H9 (cell line): ENCODE results near the gene NOXRED1. TPM values are rescaled to one million over a fixed set of nuclear protein-coding genes. Genes with fewer than 3 reads are reported as not detected.

ENCODE experiments used
- DNase-seq: peaks from one replicate; pipeline ENCODE4 v3.0.0-alpha.2; 2017
- H2AFZ ChIP-seq: one replicate; pipeline ENCODE4 v1.6.1; 2013; ENCODE audit warnings: mild to moderate bottlenecking, low read length, control low read depth, moderate library complexity
- H2AK5ac ChIP-seq: 2 replicates; pipeline ENCODE4 v1.6.1; 2013; ENCODE audit warnings: low read length, control low read depth, mixed read lengths; ENCODE audit not compliant: insufficient read length
- H2BK120ac ChIP-seq: one replicate; pipeline ENCODE4 v1.6.1; 2013; ENCODE audit warnings: low read depth, mild to moderate bottlenecking, low read length, control low read depth, inconsistent platforms; ENCODE audit not compliant: poor library complexity, severe bottlenecking
- H2BK12ac ChIP-seq: 2 replicates; pipeline ENCODE4 v1.6.1; 2013; ENCODE audit warnings: low read length, control low read depth, mixed read lengths, low read depth; ENCODE audit not compliant: insufficient read length
- H2BK15ac ChIP-seq: 2 replicates; pipeline ENCODE4 v1.6.1; 2013; ENCODE audit warnings: low read depth, low read length, control low read depth
- H2BK20ac ChIP-seq: one replicate; pipeline ENCODE4 v1.6.1; 2013; ENCODE audit warnings: low read depth, mild to moderate bottlenecking, low read length, control low read depth, inconsistent platforms; ENCODE audit not compliant: poor library complexity, severe bottlenecking
- H2BK5ac ChIP-seq: 2 replicates; pipeline ENCODE4 v1.6.1; 2013; ENCODE audit warnings: low read length, control low read depth, mixed read lengths; ENCODE audit not compliant: insufficient read length
- H3K14ac ChIP-seq: 2 replicates; pipeline ENCODE4 v1.6.1; 2013; ENCODE audit warnings: low read length, control low read depth; ENCODE audit not compliant: insufficient read depth
- H3K18ac ChIP-seq: 2 replicates; pipeline ENCODE4 v1.6.1; 2013; ENCODE audit warnings: low read depth, mild to moderate bottlenecking, mixed read lengths, low read length, control low read depth; ENCODE audit not compliant: insufficient read length
- H3K23ac ChIP-seq: 2 replicates; pipeline ENCODE4 v1.6.1; 2013; ENCODE audit warnings: low read length, control low read depth, mixed read lengths, low read depth; ENCODE audit not compliant: insufficient read length
- H3K23me2 ChIP-seq: 2 replicates; pipeline ENCODE4 v1.6.1; 2013; ENCODE audit warnings: low read depth, mild to moderate bottlenecking, mixed read lengths, low read length, control low read depth; ENCODE audit not compliant: insufficient read length, poor library complexity, severe bottlenecking
- H3K27ac ChIP-seq: 2 replicates; pipeline ENCODE4 v1.5.1; 2013; ENCODE audit warnings: low read length, control low read depth, mixed read lengths, low read depth; ENCODE audit not compliant: insufficient read length
- H3K27me3 ChIP-seq: 2 replicates; pipeline ENCODE4 v1.6.1; 2013; ENCODE audit warnings: low read length, control low read depth, inconsistent platforms; ENCODE audit not compliant: insufficient read depth
- H3K4ac ChIP-seq: 2 replicates; pipeline ENCODE4 v1.6.1; 2013; ENCODE audit warnings: low read depth, mild to moderate bottlenecking, control low read depth, inconsistent platforms, low read length, moderate library complexity
- H3K4me1 ChIP-seq: 2 replicates; pipeline ENCODE4 v1.6.1; 2013; ENCODE audit warnings: low read length, control low read depth, inconsistent platforms; ENCODE audit not compliant: insufficient read depth
- H3K4me2 ChIP-seq: 2 replicates; pipeline ENCODE4 v1.6.1; 2013; ENCODE audit warnings: low read length, control low read depth, mixed read lengths; ENCODE audit not compliant: insufficient read length, insufficient read depth
- H3K56ac ChIP-seq: 2 replicates; pipeline ENCODE4 v1.6.1; 2013; ENCODE audit warnings: low read depth, mild to moderate bottlenecking, mixed read lengths, low read length, control low read depth; ENCODE audit not compliant: insufficient read length
- H3K79me1 ChIP-seq: 2 replicates; pipeline ENCODE4 v1.6.1; 2013; ENCODE audit warnings: low read depth, mild to moderate bottlenecking, moderate library complexity, low read length, control low read depth, inconsistent platforms; ENCODE audit not compliant: insufficient read depth, poor library complexity, severe bottlenecking
- H3K79me2 ChIP-seq: 2 replicates; pipeline ENCODE4 v1.6.1; 2013; ENCODE audit warnings: low read length, control low read depth, inconsistent platforms; ENCODE audit not compliant: insufficient read depth
- H3K9ac ChIP-seq: 2 replicates; pipeline ENCODE4 v1.6.1; 2013; ENCODE audit warnings: low read length, control low read depth, mixed read lengths; ENCODE audit not compliant: insufficient read length; ENCODE audit errors: extremely low read depth
- H3K9me3 ChIP-seq: one replicate; pipeline ENCODE4 v1.6.1; 2013; ENCODE audit warnings: low read depth, low read length, inconsistent platforms; ENCODE audit not compliant: control insufficient read depth
- H3T11ph ChIP-seq: one replicate; pipeline ENCODE4 v1.6.1; 2013; ENCODE audit warnings: mild to moderate bottlenecking, low read length, control low read depth, inconsistent platforms
- H4K20me1 ChIP-seq: one replicate; pipeline ENCODE4 v1.6.1; 2013; ENCODE audit not compliant: control insufficient read depth, insufficient read length, insufficient read depth
- H4K5ac ChIP-seq: 2 replicates; pipeline ENCODE4 v1.6.1; 2013; ENCODE audit warnings: low read depth, mild to moderate bottlenecking, mixed read lengths, low read length, control low read depth; ENCODE audit not compliant: insufficient read length
- H4K8ac ChIP-seq: replicated peaks from 2 replicates; pipeline ENCODE4 v1.6.1; 2013; ENCODE audit warnings: low read length, control low read depth, mixed read lengths, low read depth; ENCODE audit not compliant: insufficient read length
- H4K91ac ChIP-seq: 2 replicates; pipeline ENCODE4 v1.6.1; 2013; ENCODE audit warnings: low read depth, mild to moderate bottlenecking, moderate library complexity, mixed read lengths, low read length, control low read depth; ENCODE audit not compliant: insufficient read length
- H3K27ac Mint-ChIP-seq, 3 experiments: 2 replicates in 2 of 3; 3 replicates in 1 of 3; pipeline ENCODE4 v1.8.0; 2020 to 2021; ENCODE audit warnings: mixed read lengths in 3 of 3, mild to moderate bottlenecking in 1 of 3, moderate library complexity in 1 of 3
- H3K27me3 Mint-ChIP-seq: 2 replicates; pipeline ENCODE4 v1.8.0; 2021; ENCODE audit warnings: low read depth, mild to moderate bottlenecking, moderate library complexity, mixed read lengths
- H3K36me3 Mint-ChIP-seq, 3 experiments: 2 replicates in 2 of 3; 3 replicates in 1 of 3; pipeline ENCODE4 v1.8.0; 2020 to 2021; ENCODE audit warnings: low read depth in 3 of 3, mixed read lengths in 3 of 3; ENCODE audit not compliant: insufficient read depth in 1 of 3
- H3K4me1 Mint-ChIP-seq, 2 experiments: 2 replicates each; pipeline ENCODE4 v1.8.0; 2020; ENCODE audit warnings: mixed read lengths in 2 of 2
- H3K4me3 Mint-ChIP-seq, 2 experiments: 2 replicates in 1 of 2; 3 replicates in 1 of 2; pipeline ENCODE4 v1.8.0; 2020 to 2021; ENCODE audit warnings: mild to moderate bottlenecking in 2 of 2, mixed read lengths in 2 of 2, moderate library complexity in 1 of 2
- H3K9me3 Mint-ChIP-seq, 2 experiments: 2 replicates in 1 of 2; 3 replicates in 1 of 2; pipeline ENCODE4 v1.8.0; 2020; ENCODE audit warnings: mild to moderate bottlenecking in 2 of 2, mixed read lengths in 2 of 2, moderate library complexity in 1 of 2
- CTCF ChIP-seq: fragments of 200-600 bp; sonication (generic); conservative IDR thresholded peaks from 3 replicates; pipeline ENCODE4 v1.8.0; 2021; ENCODE audit warnings: antibody characterized with exemption, mild to moderate bottlenecking
- WGBS: extraction: QIAGEN DNeasy Blood & Tissue Kit; methylation state at CpG from one replicate; pipeline ENCODE4 v1.1.7; 2013; ENCODE audit warnings: missing lambda C conversion rate, low lambda C conversion rate, mixed read lengths; ENCODE audit not compliant: insufficient read length; ENCODE audit errors: extremely low coverage; 5-methylcytosine and 5-hydroxymethylcytosine counted together
- total RNA-seq: library from RNA; stranded (reverse); gene quantifications from 2 replicates; pipeline ENCODE4 v1.2.1, GENCODE V29; 2021

The NOXRED1 gene
- total RNA-seq, 1 experiment from 2014 or later: not detected

- no peaks in the 10 kb centered on the region for H3K36me3 Mint-ChIP-seq
- no peak overlapping the region for H3K9ac ChIP-seq
- H3K23me2 ChIP-seq: no peaks in the 10 kb centered on the region
- no peak overlapping the region for H3K4me3 Mint-ChIP-seq
- no peak overlapping the region for H2AK5ac ChIP-seq
- no peak for DNase-seq
- no peak overlapping the region for H3T11ph ChIP-seq
- H2BK5ac ChIP-seq: no peak overlapping the region
- no peak for TF ChIP-seq CTCF
- H3K14ac ChIP-seq: no peak overlapping the region
- no peaks in the 10 kb centered on the region for H3K27me3 ChIP-seq
- no peak overlapping the region for H2BK12ac ChIP-seq
- H3K79me1 ChIP-seq: no peaks in the 10 kb centered on the region
- no peak overlapping the region for H2BK120ac ChIP-seq
- H2BK20ac ChIP-seq: no peak overlapping the region
- no peak overlapping the region for H2AFZ ChIP-seq
- no peak overlapping the region for H3K56ac ChIP-seq
- no peak overlapping the region for H4K8ac ChIP-seq
- no peak overlapping the region for H3K18ac ChIP-seq
- peaks cover 0 to 4% of the 10 kb centered on the region in 2 experiments; a peak in 1 of 4 replicates for H3K4me1 Mint-ChIP-seq
- H3K27ac Mint-ChIP-seq: no peak overlapping the region
- H3K9me3 ChIP-seq: no peaks in the 10 kb centered on the region
- no peaks in the 10 kb centered on the region for H3K4me1 ChIP-seq
- H3K4ac ChIP-seq: no peak overlapping the region
- H2BK15ac ChIP-seq: no peak overlapping the region
- no peak overlapping the region for H4K5ac ChIP-seq
- no peaks in the 10 kb centered on the region for H3K9me3 Mint-ChIP-seq
- H3K27me3 Mint-ChIP-seq: no peaks in the 10 kb centered on the region
- no peaks in the 10 kb centered on the region for H3K79me2 ChIP-seq
- H3K23ac ChIP-seq: no peak overlapping the region
- no peak overlapping the region for H3K27ac ChIP-seq
- H4K91ac ChIP-seq: no peak overlapping the region
- H4K20me1 ChIP-seq: no peaks in the 10 kb centered on the region
- no peak overlapping the region for H3K4me2 ChIP-seq
- no CpG with 5 or more reads among the region's 3 CpGs for WGBS
Observed at GRCh38 chr14:77406086-77406485, 17.2 kb downstream of the NOXRED1 start.
